Panc1 (cell line): ENCODE measurements around the gene MICALL2.

Experiments used
- CTCF ChIP-seq: fragments of 450-650 bp; IDR thresholded peaks from 2 replicates; pipeline ENCODE4 v1.5.1; 2017; ENCODE audit warnings: mild to moderate bottlenecking
- POLR2AphosphoS5 ChIP-seq: IDR thresholded peaks from 2 replicates; pipeline ENCODE4 v1.6.1; 2012; ENCODE audit warnings: mild to moderate bottlenecking, low read depth, low read length, moderate library complexity
- TF ChIP-seq, protein P1 (sequence below), 2 experiments: IDR thresholded peaks; 2 replicates each; pipeline ENCODE4 v1.6.1; 2011 to 2012; ENCODE audit warnings: low read depth in 2 of 2, control low read depth in 1 of 2, low read length in 1 of 2, mild to moderate bottlenecking in 1 of 2, moderate library complexity in 1 of 2; ENCODE audit not compliant: insufficient read depth in 1 of 2

- TF ChIP-seq CTCF (no peak), POLR2AphosphoS5 (no peak)
- TF ChIP-seq, protein P1, sequence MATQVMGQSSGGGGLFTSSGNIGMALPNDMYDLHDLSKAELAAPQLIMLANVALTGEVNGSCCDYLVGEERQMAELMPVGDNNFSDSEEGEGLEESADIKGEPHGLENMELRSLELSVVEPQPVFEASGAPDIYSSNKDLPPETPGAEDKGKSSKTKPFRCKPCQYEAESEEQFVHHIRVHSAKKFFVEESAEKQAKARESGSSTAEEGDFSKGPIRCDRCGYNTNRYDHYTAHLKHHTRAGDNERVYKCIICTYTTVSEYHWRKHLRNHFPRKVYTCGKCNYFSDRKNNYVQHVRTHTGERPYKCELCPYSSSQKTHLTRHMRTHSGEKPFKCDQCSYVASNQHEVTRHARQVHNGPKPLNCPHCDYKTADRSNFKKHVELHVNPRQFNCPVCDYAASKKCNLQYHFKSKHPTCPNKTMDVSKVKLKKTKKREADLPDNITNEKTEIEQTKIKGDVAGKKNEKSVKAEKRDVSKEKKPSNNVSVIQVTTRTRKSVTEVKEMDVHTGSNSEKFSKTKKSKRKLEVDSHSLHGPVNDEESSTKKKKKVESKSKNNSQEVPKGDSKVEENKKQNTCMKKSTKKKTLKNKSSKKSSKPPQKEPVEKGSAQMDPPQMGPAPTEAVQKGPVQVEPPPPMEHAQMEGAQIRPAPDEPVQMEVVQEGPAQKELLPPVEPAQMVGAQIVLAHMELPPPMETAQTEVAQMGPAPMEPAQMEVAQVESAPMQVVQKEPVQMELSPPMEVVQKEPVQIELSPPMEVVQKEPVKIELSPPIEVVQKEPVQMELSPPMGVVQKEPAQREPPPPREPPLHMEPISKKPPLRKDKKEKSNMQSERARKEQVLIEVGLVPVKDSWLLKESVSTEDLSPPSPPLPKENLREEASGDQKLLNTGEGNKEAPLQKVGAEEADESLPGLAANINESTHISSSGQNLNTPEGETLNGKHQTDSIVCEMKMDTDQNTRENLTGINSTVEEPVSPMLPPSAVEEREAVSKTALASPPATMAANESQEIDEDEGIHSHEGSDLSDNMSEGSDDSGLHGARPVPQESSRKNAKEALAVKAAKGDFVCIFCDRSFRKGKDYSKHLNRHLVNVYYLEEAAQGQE (IDR thresholded peaks at IDR 0.05; ENCODE audit: insufficient read depth in 1 of 2, low read depth in 2 of 2, low read length in 1 of 2) = no peak
These were observed 23.8 kb upstream of the MICALL2 start for GRCh38 chr7:1483079-1483478.
